ENCODE data around the gene MCTP1. TPM values are rescaled to one million over a fixed set of nuclear protein-coding genes. Genes with fewer than 3 reads are reported as not detected.

The MCTP1 gene
- total RNA-seq, 1 experiment from 2014 or later: 5.6 TPM

DNA sequence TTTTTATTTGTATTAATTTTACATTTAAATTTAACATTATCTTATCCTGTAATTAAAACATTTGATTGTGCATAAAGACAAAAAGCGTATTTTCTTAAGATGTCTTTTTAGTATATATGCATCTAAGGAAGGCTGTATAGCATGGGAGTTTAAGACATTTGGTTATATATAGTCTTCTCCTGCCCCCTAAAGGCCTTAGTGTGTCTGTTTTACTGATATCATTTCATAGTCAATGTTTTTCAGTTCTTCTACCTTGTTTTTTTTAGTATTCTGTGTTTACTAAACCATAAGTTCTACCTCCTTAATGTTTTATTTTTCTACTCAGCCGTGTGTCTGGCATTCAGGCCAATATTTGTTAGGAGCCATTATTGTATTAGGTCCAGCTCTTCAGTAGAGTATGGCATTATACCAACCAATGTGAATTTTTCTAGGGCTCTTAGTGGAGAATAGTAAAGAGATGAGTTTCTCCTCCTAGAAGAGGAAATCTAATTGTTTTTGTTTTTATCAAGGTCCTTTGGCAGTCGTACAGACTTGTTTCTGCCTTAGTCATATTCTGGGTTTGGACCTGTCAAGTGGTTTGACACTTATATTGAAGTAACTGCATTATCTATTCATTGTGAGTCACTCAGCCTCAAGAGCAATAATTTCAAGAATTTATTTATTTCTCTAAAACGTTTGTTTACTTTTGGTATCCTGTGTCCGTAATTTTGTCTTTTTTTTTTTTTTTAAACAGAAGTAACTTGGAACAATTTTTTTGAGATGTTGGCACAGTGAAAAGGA, 591.7 kb downstream of the MCTP1 start (continued):
- no peak for TF ChIP-seq ARID4B (CRISPR knock-in tag; IDR thresholded peaks at IDR 0.05; ENCODE audit: borderline replicate concordance)
- TF ChIP-seq, protein P1, sequence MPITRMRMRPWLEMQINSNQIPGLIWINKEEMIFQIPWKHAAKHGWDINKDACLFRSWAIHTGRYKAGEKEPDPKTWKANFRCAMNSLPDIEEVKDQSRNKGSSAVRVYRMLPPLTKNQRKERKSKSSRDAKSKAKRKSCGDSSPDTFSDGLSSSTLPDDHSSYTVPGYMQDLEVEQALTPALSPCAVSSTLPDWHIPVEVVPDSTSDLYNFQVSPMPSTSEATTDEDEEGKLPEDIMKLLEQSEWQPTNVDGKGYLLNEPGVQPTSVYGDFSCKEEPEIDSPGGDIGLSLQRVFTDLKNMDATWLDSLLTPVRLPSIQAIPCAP (CRISPR knock-in tag; IDR thresholded peaks at IDR 0.05): no peak
- TF ChIP-seq, protein P2, sequence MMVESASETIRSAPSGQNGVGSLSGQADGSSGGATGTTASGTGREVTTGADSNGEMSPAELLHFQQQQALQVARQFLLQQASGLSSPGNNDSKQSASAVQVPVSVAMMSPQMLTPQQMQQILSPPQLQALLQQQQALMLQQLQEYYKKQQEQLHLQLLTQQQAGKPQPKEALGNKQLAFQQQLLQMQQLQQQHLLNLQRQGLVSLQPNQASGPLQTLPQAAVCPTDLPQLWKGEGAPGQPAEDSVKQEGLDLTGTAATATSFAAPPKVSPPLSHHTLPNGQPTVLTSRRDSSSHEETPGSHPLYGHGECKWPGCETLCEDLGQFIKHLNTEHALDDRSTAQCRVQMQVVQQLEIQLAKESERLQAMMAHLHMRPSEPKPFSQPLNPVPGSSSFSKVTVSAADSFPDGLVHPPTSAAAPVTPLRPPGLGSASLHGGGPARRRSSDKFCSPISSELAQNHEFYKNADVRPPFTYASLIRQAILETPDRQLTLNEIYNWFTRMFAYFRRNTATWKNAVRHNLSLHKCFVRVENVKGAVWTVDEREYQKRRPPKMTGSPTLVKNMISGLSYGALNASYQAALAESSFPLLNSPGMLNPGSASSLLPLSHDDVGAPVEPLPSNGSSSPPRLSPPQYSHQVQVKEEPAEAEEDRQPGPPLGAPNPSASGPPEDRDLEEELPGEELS (CRISPR knock-in tag; IDR thresholded peaks at IDR 0.05): no peak
- no peak for TF ChIP-seq E2F1 (CRISPR knock-in tag; IDR thresholded peaks at IDR 0.05)
- TF ChIP-seq RELA (CRISPR knock-in tag; IDR thresholded peaks at IDR 0.05; ENCODE audit: borderline replicate concordance): no peak
- TF ChIP-seq, protein P3, sequence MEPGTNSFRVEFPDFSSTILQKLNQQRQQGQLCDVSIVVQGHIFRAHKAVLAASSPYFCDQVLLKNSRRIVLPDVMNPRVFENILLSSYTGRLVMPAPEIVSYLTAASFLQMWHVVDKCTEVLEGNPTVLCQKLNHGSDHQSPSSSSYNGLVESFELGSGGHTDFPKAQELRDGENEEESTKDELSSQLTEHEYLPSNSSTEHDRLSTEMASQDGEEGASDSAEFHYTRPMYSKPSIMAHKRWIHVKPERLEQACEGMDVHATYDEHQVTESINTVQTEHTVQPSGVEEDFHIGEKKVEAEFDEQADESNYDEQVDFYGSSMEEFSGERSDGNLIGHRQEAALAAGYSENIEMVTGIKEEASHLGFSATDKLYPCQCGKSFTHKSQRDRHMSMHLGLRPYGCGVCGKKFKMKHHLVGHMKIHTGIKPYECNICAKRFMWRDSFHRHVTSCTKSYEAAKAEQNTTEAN (CRISPR knock-in tag; IDR thresholded peaks at IDR 0.05): no peak
- no peak for TF ChIP-seq GRHL2 (CRISPR knock-in tag; IDR thresholded peaks at IDR 0.05; ENCODE audit: insufficient replicate concordance, severe bottlenecking)
- no peak for TF ChIP-seq KAT7 (CRISPR knock-in tag; IDR thresholded peaks at IDR 0.05; ENCODE audit: borderline replicate concordance)
- no peak for TF ChIP-seq ZNF138 (CRISPR knock-in tag; conservative IDR thresholded peaks at IDR 0.05)
- no peak for TF ChIP-seq ZNF232 (CRISPR knock-in tag; IDR thresholded peaks at IDR 0.05)
- no peak for TF ChIP-seq ZNF423 (CRISPR knock-in tag; IDR thresholded peaks at IDR 0.05)
- no peak for TF ChIP-seq ERG (CRISPR knock-in tag; IDR thresholded peaks at IDR 0.05)

DNA sequence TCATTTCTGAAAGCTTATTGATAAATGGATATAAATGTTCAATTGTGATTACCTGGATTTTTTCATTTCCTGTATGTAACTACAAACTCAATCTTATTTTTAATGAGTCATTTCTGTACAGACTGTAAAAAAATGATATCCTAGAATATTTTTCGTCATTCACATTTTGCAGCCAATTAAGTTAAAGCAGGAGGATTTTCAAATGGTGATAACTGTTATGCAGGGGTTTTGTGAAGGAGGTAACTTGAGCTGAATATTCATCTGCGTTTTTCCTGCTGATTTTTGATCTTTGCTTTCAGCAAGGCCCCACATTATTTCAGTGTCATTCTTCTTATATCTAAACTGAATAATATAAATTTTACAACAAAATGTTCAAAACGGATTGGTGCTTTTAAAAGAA, 592.3 kb downstream of the MCTP1 start:
- CTCF ChIA-PET: interaction anchor here (0.7 to 1.2 kb wide), 11 partner anchors 12 to 1085 kb away, joined by 3 to 8 read pairs (median 3); partner anchors contain the start of genes KIAA0825 and SLF1
- no peaks in the 10 kb centered on the region for H3K27me3 Mint-ChIP-seq (ENCODE audit: low read depth)
- peaks cover 18% of the 10 kb centered on the region for H3K4me1 Mint-ChIP-seq
- DNase-seq (ENCODE audit: low spot score) (no peak), ATAC-seq (no peak)
- H3K27ac Mint-ChIP-seq: peak overlapping the region; percentile 74; the same call in 1 of the 2 replicates
- peaks cover 4% of the 10 kb centered on the region for H3K36me3 Mint-ChIP-seq
- POLR2A ChIA-PET: no interaction called here
- no peaks in the 10 kb centered on the region for H3K9me3 Mint-ChIP-seq
- no peak overlapping the region for H3K4me3 Mint-ChIP-seq
- TF ChIP-seq STAT6 (CRISPR knock-in tag; conservative IDR thresholded peaks at IDR 0.05; ENCODE audit: low read depth) (no peak), ZNF396 (CRISPR knock-in tag; IDR thresholded peaks at IDR 0.05; ENCODE audit: borderline replicate concordance) (no peak), USF2 (CRISPR knock-in tag; IDR thresholded peaks at IDR 0.05) (no peak), NR2C2 (CRISPR knock-in tag; IDR thresholded peaks at IDR 0.05) (no peak), HMGA2 (CRISPR knock-in tag; IDR thresholded peaks at IDR 0.05) (no peak), IRF2 (CRISPR knock-in tag; IDR thresholded peaks at IDR 0.05; ENCODE audit: borderline replicate concordance, low read depth) (no peak)
- TF ChIP-seq, protein P1 (CRISPR knock-in tag; IDR thresholded peaks at IDR 0.05): no peak

Data from WTC11 (cell line).